Measurements from ENCODE around the gene GPC5. TPM values are rescaled to one million over a fixed set of nuclear protein-coding genes. Genes with fewer than 3 reads are reported as not detected.

The GPC5 gene
- total and polyA plus RNA-seq, 2 donors (not counting 3 experiments of a cell fraction or from before 2014, with no cell fraction given) = 0.59 to 0.97 TPM

DNA sequence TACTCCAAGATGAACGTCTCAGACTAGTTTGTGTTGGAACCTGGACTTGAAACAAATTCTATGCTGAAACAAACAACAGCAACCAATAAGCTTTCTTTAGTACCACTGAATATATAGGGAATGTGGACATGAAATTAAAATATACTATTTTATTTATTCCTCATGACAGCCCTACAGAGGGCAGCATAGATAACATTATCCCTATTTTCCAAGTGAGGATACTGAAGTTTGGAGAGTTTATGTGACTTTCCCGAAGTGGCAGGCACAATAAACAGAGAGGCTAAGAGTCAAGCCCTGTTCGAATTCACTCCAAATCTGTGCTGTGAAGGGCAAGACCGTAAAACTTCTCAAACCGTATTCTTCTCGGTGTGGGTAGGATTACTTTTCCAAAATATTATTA, 1318.3 kb downstream of the GPC5 start:
- FAIRE-seq (no peak), DNase-seq (ENCODE audit: low read depth, low spot score) (no peak)
- H4K20me1 ChIP-seq (replicated peaks; ENCODE audit: control insufficient read depth, extremely low read depth, insufficient read depth, low read length) = no peaks in the 10 kb centered on the region
- H3K9me1 ChIP-seq (replicated peaks; ENCODE audit: control insufficient read depth, extremely low read depth, insufficient read depth, low read length) = no peaks in the 10 kb centered on the region
- ChIA-PET POLR2A (no interaction called here), CTCF (interaction anchor here (0.7 kb wide), 1 partner anchor 1418 kb away, joined by 3 read pairs; no protein-coding TSS in a partner anchor)
- no peak for TF ChIP-seq JUN (IDR thresholded peaks at IDR 0.05; ENCODE audit: borderline replicate concordance, insufficient read depth, insufficient read length, low read depth)
- H3K4me1 ChIP-seq (ENCODE audit: control insufficient read depth, extremely low read depth, insufficient read depth, low read length) = no peaks in the 10 kb centered on the region
- H3K36me3 ChIP-seq (ENCODE audit: control insufficient read depth in 2 of 2, extremely low read depth in 1 of 2, insufficient read depth in 2 of 2, low read length in 2 of 2) = no peaks in the 10 kb centered on the region
- H3K27ac ChIP-seq (ENCODE audit: insufficient read depth, low read depth, low read length) = no peak overlapping the region
- no peaks in the 10 kb centered on the region for H3K79me2 ChIP-seq (ENCODE audit: control insufficient read depth, insufficient read depth, low read length)
- no peak overlapping the region for H3K9ac ChIP-seq (replicated peaks; ENCODE audit: extremely low read depth, insufficient read depth, low read length)
- H3K27me3 ChIP-seq (ENCODE audit: control insufficient read depth in 2 of 2, insufficient read depth in 2 of 2, low read length in 2 of 2) = no peaks in the 10 kb centered on the region
- intact Hi-C loops (cut with micrococcal nuclease) = no loop called here
- dilution Hi-C loops (cut with MboI; ENCODE audit: extremely low pct_ligation_motif_present, low sequenced_read_pairs) = no loop called here
- H3K4me2 ChIP-seq (ENCODE audit: insufficient read depth, low read length) = no peak overlapping the region
- BruUV-seq (replicated peaks) = no TSS peak
- H3K9me3 ChIP-seq (replicated peaks; ENCODE audit: control insufficient read depth, insufficient read depth, low read length) = peaks cover 7% of the 10 kb centered on the region
- no peak overlapping the region for H2AFZ ChIP-seq (ENCODE audit: low read depth, low read length)
- H3K4me3 ChIP-seq (replicated peaks in 1 of 3; ENCODE audit: insufficient read depth in 1 of 3, low read depth in 1 of 3, low read length in 3 of 3) = no peak overlapping the region

- ChIA-PET CTCF (no interaction called here), POLR2A (no interaction called here)
- H3K4me3 ChIP-seq (replicated peaks in 1 of 3; ENCODE audit: insufficient read depth in 1 of 3, low read depth in 1 of 3, low read length in 3 of 3) = no peak overlapping the region
- no peak overlapping the region for H3K4me2 ChIP-seq (ENCODE audit: insufficient read depth, low read length)
- no peak for FAIRE-seq
- H4K20me1 ChIP-seq (replicated peaks; ENCODE audit: control insufficient read depth, extremely low read depth, insufficient read depth, low read length) = no peaks in the 10 kb centered on the region
- no peaks in the 10 kb centered on the region for H3K79me2 ChIP-seq (ENCODE audit: control insufficient read depth, insufficient read depth, low read length)
- dilution Hi-C loops (cut with MboI; ENCODE audit: extremely low pct_ligation_motif_present, low sequenced_read_pairs) (no loop called here), intact Hi-C loops (cut with micrococcal nuclease) (no loop called here)
- no peak overlapping the region for H3K27ac ChIP-seq (ENCODE audit: insufficient read depth, low read depth, low read length)
- DNase-seq (ENCODE audit: low read depth, low spot score) = no peak
- H3K9me1 ChIP-seq (replicated peaks; ENCODE audit: control insufficient read depth, extremely low read depth, insufficient read depth, low read length) = no peaks in the 10 kb centered on the region
- H3K27me3 ChIP-seq (ENCODE audit: control insufficient read depth in 2 of 2, insufficient read depth in 2 of 2, low read length in 2 of 2) = no peaks in the 10 kb centered on the region
- BruUV-seq (replicated peaks) = no TSS peak
- no peak overlapping the region for H3K9ac ChIP-seq (replicated peaks; ENCODE audit: extremely low read depth, insufficient read depth, low read length)
- no peak for TF ChIP-seq MAX (IDR thresholded peaks at IDR 0.05; ENCODE audit: insufficient read depth, insufficient read length)
- TF ChIP-seq FOS (IDR thresholded peaks at IDR 0.05; ENCODE audit: borderline replicate concordance, insufficient read depth, low read length) = no peak
- TF ChIP-seq, protein P1, sequence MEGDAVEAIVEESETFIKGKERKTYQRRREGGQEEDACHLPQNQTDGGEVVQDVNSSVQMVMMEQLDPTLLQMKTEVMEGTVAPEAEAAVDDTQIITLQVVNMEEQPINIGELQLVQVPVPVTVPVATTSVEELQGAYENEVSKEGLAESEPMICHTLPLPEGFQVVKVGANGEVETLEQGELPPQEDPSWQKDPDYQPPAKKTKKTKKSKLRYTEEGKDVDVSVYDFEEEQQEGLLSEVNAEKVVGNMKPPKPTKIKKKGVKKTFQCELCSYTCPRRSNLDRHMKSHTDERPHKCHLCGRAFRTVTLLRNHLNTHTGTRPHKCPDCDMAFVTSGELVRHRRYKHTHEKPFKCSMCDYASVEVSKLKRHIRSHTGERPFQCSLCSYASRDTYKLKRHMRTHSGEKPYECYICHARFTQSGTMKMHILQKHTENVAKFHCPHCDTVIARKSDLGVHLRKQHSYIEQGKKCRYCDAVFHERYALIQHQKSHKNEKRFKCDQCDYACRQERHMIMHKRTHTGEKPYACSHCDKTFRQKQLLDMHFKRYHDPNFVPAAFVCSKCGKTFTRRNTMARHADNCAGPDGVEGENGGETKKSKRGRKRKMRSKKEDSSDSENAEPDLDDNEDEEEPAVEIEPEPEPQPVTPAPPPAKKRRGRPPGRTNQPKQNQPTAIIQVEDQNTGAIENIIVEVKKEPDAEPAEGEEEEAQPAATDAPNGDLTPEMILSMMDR (IDR thresholded peaks at IDR 0.05; ENCODE audit: extremely low read depth in 1 of 2, insufficient read depth in 1 of 2, low read depth in 1 of 2, low read length in 2 of 2) = no peak
- no peak for TF ChIP-seq POLR2A (IDR thresholded peaks at IDR 0.05; ENCODE audit: low read depth, low read length)
- TF ChIP-seq POLR2AphosphoS5 (IDR thresholded peaks at IDR 0.05; ENCODE audit: insufficient read depth, low read depth, low read length) = no peak
- no peak for TF ChIP-seq MYC (IDR thresholded peaks at IDR 0.05; ENCODE audit: low read depth, low read length)
- no peak for TF ChIP-seq GATA2 (IDR thresholded peaks at IDR 0.05; ENCODE audit: insufficient read depth, insufficient read length, low read depth, low read length)
- TF ChIP-seq EZH2 (IDR thresholded peaks at IDR 0.05; ENCODE audit: borderline replicate concordance, low read depth, low read length, severe bottlenecking) = no peak
- TF ChIP-seq JUN (IDR thresholded peaks at IDR 0.05; ENCODE audit: borderline replicate concordance, insufficient read depth, insufficient read length, low read depth) = no peak
- no peaks in the 10 kb centered on the region for H3K36me3 ChIP-seq (ENCODE audit: control insufficient read depth in 2 of 2, extremely low read depth in 1 of 2, insufficient read depth in 2 of 2, low read length in 2 of 2)
- peaks cover 5% of the 10 kb centered on the region for H3K9me3 ChIP-seq (replicated peaks; ENCODE audit: control insufficient read depth, insufficient read depth, low read length)
- H2AFZ ChIP-seq (ENCODE audit: low read depth, low read length) = no peak overlapping the region
- no peaks in the 10 kb centered on the region for H3K4me1 ChIP-seq (ENCODE audit: control insufficient read depth, extremely low read depth, insufficient read depth, low read length)
These were observed 1319.4 kb downstream of the GPC5 start for GRCh38 chr13:92717857-92718256.

Measured in endothelial cell of umbilical vein (primary cell).